Nucleus accumbens (tissue), 56 donors: ENCODE measurements around the gene RELN.
A peak's percentile ranks its signal among the peaks of the same experiment; 100 is the strongest.
"Not testable (repeated sequence)": the region's sequence is repeated elsewhere in the genome, so short reads cannot be mapped to it uniquely, and the experiment has no call there.

Experiments
- DNase-seq, 56 donors: peaks; one replicate each; lab custom pipeline; 2025; lab: John Stamatoyannopoulos, UW

The RELN gene

GRCh38 chr7:103857435-103857834, 132.0 kb downstream of the RELN start:
- no peak for DNase-seq

DNA sequence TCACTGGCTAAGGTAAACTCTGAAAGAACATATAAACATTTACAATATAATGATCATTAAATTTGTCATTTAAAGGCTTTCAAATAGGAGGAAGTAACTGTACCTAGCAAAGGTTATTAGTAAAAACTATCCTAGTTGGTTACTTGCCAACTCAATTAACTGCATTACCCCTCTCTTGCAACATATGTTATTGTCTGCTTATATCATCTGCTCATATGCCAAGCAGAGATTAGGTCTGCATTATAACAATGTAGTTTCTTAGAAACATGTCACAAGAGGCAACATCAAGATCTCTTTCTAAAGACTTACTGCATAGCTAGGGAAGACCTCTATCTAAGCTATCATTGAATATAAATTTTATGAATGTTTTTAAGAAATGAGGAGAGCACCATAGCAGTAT, 132.5 kb downstream of the RELN start:
- DNase-seq: no peak

- DNase-seq: no peak
Measured at GRCh38 chr7:103855671-103856070, 133.8 kb downstream of the RELN start.

GRCh38 chr7:103854611-103855010, 134.8 kb downstream of the RELN start:
- DNase-seq: no peak

DNA sequence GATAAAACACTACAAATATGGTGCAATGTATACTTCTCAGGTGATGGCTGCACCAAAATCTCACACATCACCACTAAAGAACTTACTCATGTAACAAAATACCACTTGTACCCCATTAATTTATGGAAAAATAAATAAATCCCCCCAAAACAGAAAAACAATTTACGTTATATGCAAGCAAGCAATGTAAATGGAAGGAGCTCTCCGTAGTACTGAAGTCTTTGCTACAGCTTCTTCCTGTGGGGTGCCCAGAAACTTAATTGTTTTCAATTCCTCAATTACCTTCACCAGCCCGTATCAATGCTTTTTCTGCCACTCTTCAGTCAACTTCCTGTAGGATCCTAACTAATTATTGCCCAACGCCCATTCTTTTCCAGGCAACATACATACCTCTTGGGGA, 138.1 kb downstream of the RELN start:
- no peak for DNase-seq

DNA sequence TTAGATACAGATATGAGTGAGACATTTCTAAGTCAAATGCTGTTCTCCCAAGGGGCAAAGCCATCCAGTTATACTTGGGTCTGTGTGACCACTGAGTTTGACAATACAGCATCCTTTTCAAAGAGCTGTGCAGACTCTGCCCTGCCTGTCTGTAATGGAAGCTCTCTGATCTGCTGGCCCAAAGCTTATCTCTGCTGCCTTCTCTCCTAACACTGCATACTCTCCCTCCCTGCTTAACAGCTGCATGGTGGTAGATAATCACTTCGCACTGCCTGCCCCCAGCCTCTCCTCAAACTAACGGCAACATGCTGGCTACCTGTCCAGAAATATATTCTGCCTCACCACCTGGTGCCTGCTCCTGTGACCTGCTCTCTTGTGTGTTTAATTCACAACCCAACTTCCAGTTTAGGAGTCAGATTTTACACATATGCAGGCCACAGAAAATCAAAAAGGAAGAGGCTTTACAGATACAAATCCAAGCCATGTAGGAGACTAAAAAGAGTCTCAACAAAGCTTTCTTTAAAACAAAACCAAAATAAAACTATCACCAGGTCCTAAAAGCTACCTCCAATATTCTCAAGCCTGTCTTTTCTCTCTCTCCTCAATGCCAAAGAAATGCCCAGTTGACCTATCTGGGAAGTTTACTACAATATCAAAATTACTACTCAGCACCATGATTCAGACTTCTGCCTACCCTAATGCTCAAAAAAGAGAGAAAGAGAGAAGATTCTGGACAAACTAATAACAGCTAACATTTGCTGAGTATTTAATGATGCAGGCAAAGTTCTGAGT, 145.6 kb downstream of the RELN start:
- no peak for DNase-seq

DNA sequence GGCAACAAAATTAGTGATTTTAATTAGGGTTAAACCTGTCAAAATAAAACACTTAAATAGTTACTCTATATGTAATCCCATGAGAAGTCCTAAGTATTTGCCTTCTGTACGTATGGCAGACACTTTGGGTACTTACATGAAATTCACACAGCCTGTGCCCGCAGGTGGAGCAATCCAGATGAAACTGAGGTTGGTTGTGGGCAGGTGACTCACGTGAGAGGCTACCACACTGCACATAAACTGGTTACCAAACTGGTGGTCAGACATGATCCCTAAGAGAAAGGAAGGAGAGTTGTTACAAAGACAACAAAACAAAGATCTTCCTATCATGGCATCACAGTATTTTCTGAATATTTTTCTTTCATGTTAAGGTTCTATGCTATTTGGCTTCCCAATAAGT, 156.1 kb downstream of the RELN start:
- no peak for DNase-seq

- no peak for DNase-seq
Measured at GRCh38 chr7:103832438-103832837, 157.0 kb downstream of the RELN start.

DNA sequence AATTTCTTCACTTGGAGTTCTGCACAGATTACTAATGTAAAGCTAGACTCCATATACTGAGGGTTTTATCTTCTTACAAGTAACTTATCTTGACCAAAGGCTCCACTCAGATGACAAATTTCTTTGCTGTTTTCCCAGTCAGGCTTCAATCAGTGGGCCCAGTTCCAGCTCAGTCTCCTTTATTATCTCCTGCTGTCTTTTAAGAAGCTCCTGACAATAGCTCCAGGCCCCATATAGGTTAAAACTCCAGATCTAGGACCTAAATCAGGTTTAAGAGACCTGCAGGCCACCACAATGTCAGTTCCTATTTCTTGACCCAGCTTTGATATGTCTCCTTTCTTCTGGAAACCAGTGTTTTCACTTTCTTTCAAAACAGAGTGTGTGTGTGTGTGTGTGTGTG, 165.2 kb downstream of the RELN start:
- DNase-seq: no peak

DNA sequence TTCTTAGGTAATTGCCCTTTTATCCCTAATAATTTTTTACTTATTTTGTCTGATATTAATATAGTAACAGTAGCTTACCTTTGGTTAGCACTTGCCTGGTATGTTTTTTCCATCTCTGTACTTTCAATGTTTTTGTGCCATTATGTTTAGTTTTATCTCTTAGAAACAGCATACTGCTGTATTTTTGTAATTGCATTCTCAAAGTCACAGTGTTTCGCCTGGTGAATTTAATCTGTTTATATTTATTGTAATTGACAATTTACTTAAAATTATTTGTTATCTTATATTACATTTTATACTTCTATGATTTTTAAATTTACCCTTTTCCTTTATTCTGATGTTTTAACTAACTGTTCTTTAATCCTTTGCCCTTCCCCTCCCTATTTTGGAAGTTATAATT, 166.4 kb downstream of the RELN start:
- no peak for DNase-seq

- no peak for DNase-seq
Measured at GRCh38 chr7:103821092-103821491, 168.4 kb downstream of the RELN start.

DNA sequence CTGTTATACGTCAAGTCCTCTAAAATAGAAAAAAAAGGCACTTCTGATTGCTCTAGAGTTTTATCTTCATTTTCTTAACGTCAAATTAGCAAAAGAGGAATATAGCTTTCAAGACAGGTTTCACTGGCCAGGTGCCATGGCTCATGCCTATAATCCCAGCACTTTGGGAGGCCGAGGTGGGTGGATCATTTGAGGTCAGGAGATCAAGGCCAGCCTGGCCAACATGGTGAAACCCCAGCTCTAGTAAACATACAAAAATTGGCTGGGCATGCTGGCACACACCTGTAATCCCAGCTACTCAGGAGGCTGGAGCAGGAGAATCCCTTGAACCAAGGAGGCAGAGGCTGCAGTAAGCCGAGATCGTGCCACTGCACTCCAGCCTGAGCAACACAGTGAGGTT, 173.5 kb downstream of the RELN start:
- not testable (repeated sequence) for DNase-seq

GRCh38 chr7:103813970-103814369, 175.5 kb downstream of the RELN start:
- no peak for DNase-seq

DNA sequence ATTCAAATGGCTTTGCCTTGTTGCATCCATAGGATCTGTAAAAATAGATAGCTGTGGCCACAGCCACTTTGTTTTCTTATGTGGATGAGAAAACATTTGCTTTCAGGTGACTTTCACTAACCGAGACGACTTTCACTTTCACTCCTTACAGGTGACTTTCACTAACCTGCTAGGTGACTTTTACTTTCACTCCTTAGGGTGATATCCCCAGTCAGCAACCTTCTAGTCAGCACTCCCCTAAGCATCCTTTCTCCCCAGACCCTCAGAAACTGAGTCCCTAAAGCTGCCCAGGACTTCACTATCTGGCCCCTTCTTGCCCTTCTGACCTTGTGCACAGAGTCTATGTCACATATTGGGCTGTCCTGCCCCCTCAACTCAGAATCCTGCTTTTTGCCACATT, 177.5 kb downstream of the RELN start:
- DNase-seq: no peak

GRCh38 chr7:103811290-103811689, 178.2 kb downstream of the RELN start:
- no peak for DNase-seq

DNA sequence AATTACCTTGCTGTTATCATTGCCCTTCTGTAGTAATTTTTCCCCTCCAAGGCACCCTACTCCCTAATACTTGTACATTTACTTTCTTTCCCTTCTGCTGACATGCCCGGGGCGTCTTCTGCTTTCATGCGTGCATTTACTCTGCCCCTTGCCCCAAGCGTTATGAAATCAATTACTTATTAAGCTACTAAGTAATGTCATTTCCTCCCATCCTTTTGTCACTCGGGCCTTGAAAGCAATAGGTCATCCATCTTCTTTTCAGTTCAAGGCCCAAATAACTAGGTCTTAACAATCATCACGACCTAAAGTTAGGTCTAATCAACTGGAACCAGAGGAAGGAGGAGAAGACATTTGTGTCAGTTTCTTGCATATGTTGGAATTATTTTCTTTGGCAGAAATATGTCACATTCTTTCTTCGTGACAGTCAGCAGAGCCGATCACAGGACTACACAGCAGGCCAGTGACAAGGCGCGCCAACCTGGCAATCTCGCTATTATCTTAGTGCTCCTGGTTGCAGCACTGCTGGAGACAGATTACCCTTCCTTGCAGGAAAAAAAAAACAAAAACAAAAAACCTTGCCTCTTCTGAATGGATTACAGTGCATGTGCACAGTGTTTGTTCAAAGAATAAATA, 179.2 kb downstream of the RELN start:
- no peak for DNase-seq

GRCh38 chr7:103809229-103809994, 180.0 kb downstream of the RELN start:
- no peak for DNase-seq

GRCh38 chr7:103805346-103805745, 184.1 kb downstream of the RELN start:
- DNase-seq: no peak

DNA sequence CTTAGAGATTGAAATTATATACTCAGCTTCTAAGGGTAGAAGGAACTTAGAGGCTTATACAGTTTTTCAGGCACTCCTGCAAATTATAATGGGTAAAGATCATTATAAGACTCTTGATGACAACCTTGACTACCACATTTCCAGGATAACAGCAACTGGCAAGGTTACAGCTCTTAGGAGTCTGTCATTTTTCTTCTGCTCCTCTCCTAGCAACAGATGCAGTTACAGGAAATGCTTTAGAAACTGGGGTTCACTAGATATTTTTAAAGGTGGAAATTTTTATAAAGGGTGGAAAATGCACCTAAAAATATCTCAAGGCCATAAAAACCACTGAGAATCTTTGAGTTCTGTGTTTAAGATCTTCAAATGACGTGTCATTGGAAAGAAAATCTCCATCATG, 185.8 kb downstream of the RELN start:
- DNase-seq: peak in 1 of 56 donors; percentile 2

- no peak for DNase-seq
Measured at GRCh38 chr7:103799298-103799697, 190.2 kb downstream of the RELN start.

GRCh38 chr7:103797647-103798307, 191.7 kb downstream of the RELN start:
- no peak for DNase-seq
